ENCODE measurements around the gene OR14A2. TPM values are rescaled to one million over a fixed set of nuclear protein-coding genes. Genes with fewer than 3 reads are reported as not detected.
"Not testable (repeated sequence)": the region's sequence is repeated elsewhere in the genome, so short reads cannot be mapped to it uniquely, and the experiment has no call there.

The OR14A2 gene
- not detected in 2 replicates for total RNA-seq (2014; rRNA removed; shearing (Covaris generic))

DNA sequence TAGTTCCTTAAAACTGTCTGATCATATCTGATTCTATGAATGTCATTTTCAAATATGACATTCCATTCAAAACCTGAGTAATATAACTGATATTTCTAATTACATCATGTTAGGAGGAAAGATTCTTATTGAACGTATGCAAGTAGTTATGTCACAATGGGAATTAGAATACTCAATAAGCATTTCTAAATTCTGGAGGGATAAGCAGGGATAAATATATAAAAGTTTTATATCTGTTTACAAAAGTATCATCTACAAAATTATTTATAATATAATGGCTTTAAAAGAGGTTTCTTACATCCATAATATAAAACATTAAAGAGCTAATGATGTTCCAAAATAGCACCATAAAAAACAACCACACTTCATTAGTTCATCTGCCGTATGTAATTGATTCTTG is at the start of gene OR14A2:
TSS of gene OR14A2 (minus strand) at position 101 of the 400 bp plus-strand sequence.
- H3K27me3 ChIP-seq (replicated peaks) = no peaks in the 10 kb centered on the region
- DNase-seq (ENCODE audit: low read depth in 1 of 2, low spot score in 2 of 2) = no peak
- H3K9me3 ChIP-seq (replicated peaks) = peaks cover 13% of the 10 kb centered on the region; the same call in 1 of the 2 replicates
- H3K27ac ChIP-seq = peak within 1 kb of the TSS; percentile 71
- H3K36me3 ChIP-seq = no peaks in the 10 kb centered on the region
- H3K4me3 ChIP-seq = no peak within 1 kb of the TSS
- peaks cover 5% of the 10 kb centered on the region; the same call in 1 of the 2 replicates for H3K4me1 ChIP-seq (replicated peaks)

GRCh38 chr1:247797518-247797917 is 49.6 kb upstream of the OR14A2 start:
- Histone ChIP-seq H3K9me3 (replicated peaks) (peaks cover 7% of the 10 kb centered on the region), H3K27me3 (replicated peaks) (no peaks in the 10 kb centered on the region), H3K4me3 (no peak overlapping the region), H3K4me1 (replicated peaks) (no peaks in the 10 kb centered on the region), H3K36me3 (no peaks in the 10 kb centered on the region), H3K27ac (no peak overlapping the region)
- no peak for DNase-seq (ENCODE audit: low read depth in 1 of 2, low spot score in 2 of 2)

DNA sequence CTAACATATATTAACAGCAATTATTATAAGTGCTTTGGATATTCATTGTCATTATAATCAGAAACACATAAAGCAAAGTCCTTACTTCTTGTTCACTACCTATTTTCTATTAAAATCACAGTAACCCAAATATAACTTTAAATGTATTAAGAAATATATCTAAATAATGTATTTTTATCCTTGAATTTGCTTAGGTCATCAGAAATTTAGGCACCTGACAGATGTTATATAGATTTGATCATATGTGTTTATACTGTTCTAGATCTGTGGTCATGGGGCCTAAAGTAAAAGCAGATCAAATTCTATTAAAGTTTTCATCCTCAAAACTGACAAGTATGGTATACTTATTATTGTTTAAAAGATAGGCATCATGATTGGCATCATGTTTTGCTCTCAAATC is 21.7 kb upstream of the OR14A2 start:
- Histone ChIP-seq H3K27me3 (replicated peaks) (no peaks in the 10 kb centered on the region), H3K4me3 (no peak overlapping the region), H3K36me3 (no peaks in the 10 kb centered on the region), H3K9me3 (replicated peaks) (no peaks in the 10 kb centered on the region), H3K27ac (no peak overlapping the region), H3K4me1 (replicated peaks) (no peaks in the 10 kb centered on the region)
- no peak for DNase-seq (ENCODE audit: low read depth in 1 of 2, low spot score in 2 of 2)

- Histone ChIP-seq H3K27ac (no peak within 1 kb of the TSS), H3K36me3 (no peaks in the 10 kb centered on the region), H3K4me1 (replicated peaks) (no peaks in the 10 kb centered on the region), H3K4me3 (no peak within 1 kb of the TSS), H3K9me3 (replicated peaks) (no peaks in the 10 kb centered on the region), H3K27me3 (replicated peaks) (no peaks in the 10 kb centered on the region)
- DNase-seq (ENCODE audit: low read depth in 1 of 2, low spot score in 2 of 2) = no peak
These were observed 12.5 kb upstream of the OR14A2 start, which contains the start of gene OR1C1 for GRCh38 chr1:247760456-247760855. OR1C1 (minus strand) TSS chr1:247760556; CDS start chr1:247758406, 2,150 bp downstream.

GRCh38 chr1:247754311-247754710 is 6.4 kb upstream of the OR14A2 start:
- not testable (repeated sequence) for H3K27ac ChIP-seq; H3K9me3 ChIP-seq (replicated peaks); H3K4me3 ChIP-seq; DNase-seq (ENCODE audit: low read depth in 1 of 2, low spot score in 2 of 2); H3K4me1 ChIP-seq (replicated peaks); H3K27me3 ChIP-seq (replicated peaks); H3K36me3 ChIP-seq

DNA sequence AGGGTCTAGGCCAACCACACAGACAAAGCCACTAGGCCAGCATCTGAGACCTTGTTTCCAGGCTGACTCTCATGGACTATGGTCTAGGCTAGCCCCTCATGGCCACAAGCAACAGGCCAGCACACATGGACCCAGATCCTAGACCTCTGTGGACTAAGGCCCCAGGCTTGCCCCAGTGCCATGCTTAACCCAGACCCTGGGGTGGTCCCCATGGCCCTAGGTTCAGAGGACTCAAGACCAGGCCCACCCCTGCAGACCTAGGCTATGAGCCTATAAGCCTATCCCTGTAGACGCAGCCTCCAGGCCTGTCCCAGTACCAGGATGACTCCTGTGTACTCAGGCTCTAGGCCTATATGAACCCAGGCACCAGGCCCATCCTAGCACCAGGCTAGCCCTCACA is 1.9 kb upstream of the OR14A2 start:
- Histone ChIP-seq H3K27ac (no peak overlapping the region), H3K36me3 (no peaks in the 10 kb centered on the region), H3K27me3 (replicated peaks) (no peaks in the 10 kb centered on the region), H3K4me1 (replicated peaks) (peaks cover 5% of the 10 kb centered on the region; the same call in 1 of the 2 replicates), H3K4me3 (no peak overlapping the region), H3K9me3 (replicated peaks) (peaks cover 13% of the 10 kb centered on the region; the same call in 1 of the 2 replicates)
- DNase-seq (ENCODE audit: low read depth in 1 of 2, low spot score in 2 of 2) = no peak

DNA sequence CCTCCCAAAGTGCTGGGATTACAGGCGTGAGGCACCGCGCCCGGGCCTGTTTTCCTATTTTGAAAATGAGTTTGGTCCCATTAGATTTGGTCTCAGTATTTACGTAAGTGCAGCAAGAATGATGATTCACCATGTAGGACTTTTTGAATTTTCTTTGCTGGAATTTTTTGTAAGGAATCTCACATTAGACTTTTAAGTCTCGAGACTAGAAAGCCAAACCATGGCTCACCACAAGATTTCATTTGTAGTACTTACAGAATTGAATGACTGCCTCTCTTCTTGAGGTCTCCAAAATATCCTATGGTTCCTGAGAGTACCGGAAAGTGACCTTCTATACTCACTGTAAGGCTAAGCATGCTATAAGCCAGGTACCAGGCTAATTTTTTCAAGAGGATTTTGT is 325 bp downstream of the OR14A2 start:
- peak in 1 of 2 experiments; percentile 7 for DNase-seq (ENCODE audit: low read depth in 1 of 2, low spot score in 2 of 2)
- Histone ChIP-seq H3K9me3 (replicated peaks) (peaks cover 13% of the 10 kb centered on the region; the same call in 1 of the 2 replicates), H3K27ac (peak overlapping the region; percentile 71)

GRCh38 chr1:247746391-247746935 is 1.5 kb downstream of the OR14A2 start:
- DNase-seq (ENCODE audit: low read depth in 1 of 2, low spot score in 2 of 2) = peak in 1 of 2 experiments; percentile 7
- Histone ChIP-seq H3K36me3 (no peaks in the 10 kb centered on the region), H3K4me3 (no peak overlapping the region), H3K4me1 (replicated peaks) (peaks cover 10% of the 10 kb centered on the region), H3K27ac (peak overlapping the region; percentile 71), H3K9me3 (replicated peaks) (peaks cover 11% of the 10 kb centered on the region; the same call in 1 of the 2 replicates), H3K27me3 (replicated peaks) (no peaks in the 10 kb centered on the region)

More for the DNA sequence above, 325 bp downstream of the OR14A2 start:
- H3K36me3 ChIP-seq = no peaks in the 10 kb centered on the region
- H3K27me3 ChIP-seq (replicated peaks) = no peaks in the 10 kb centered on the region
- H3K4me1 ChIP-seq (replicated peaks) = peaks cover 5% of the 10 kb centered on the region; the same call in 1 of the 2 replicates
- no peak overlapping the region for H3K4me3 ChIP-seq

GRCh38 chr1:247742215-247742760 is 5.7 kb downstream of the OR14A2 start:
- H3K4me1 ChIP-seq (replicated peaks) = peaks cover 12% of the 10 kb centered on the region
- peak in 1 of 2 experiments; percentile 2 for DNase-seq (ENCODE audit: low read depth in 1 of 2, low spot score in 2 of 2)
- H3K36me3 ChIP-seq; H3K4me3 ChIP-seq; H3K27me3 ChIP-seq (replicated peaks): not testable (repeated sequence)
- 0 out of 2 replicates have a peak, but pooled peaks cover 12% of the 10 kb centered on the region for H3K9me3 ChIP-seq (replicated peaks)
- H3K27ac ChIP-seq = peak overlapping the region; percentile 87

GRCh38 chr1:247741756-247742155 is 6.2 kb downstream of the OR14A2 start:
- Histone ChIP-seq H3K27ac (peak overlapping the region; percentile 87), H3K4me1 (replicated peaks) (peaks cover 12% of the 10 kb centered on the region), H3K36me3 (no peaks in the 10 kb centered on the region), H3K27me3 (replicated peaks) (no peaks in the 10 kb centered on the region), H3K9me3 (replicated peaks) (0 out of 2 replicates have a peak, but pooled peaks cover 9% of the 10 kb centered on the region), H3K4me3 (no peak overlapping the region)
- no peak for DNase-seq (ENCODE audit: low read depth in 1 of 2, low spot score in 2 of 2)

DNA sequence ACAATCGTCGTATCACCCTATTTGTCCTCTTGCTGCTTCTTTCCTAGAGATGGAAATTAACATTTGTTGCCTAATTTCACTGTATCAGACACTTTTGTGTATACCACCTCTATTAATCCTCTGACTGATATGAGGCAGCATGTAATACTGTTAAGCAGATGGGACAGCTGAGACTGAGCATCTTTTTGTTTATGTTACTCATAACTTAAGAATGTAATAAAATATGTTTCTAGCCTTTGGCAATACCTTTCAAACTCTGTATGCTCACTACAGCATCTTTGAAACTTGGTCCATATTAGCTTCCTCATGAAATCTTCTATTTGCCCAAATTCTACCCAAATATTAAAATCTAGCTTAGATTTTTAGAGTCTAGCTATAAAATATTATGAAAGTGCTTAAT is 7.2 kb downstream of the OR14A2 start:
- Histone ChIP-seq H3K4me3 (no peak overlapping the region), H3K27ac (peak overlapping the region; percentile 87), H3K4me1 (replicated peaks) (peaks cover 7% of the 10 kb centered on the region), H3K27me3 (replicated peaks) (no peaks in the 10 kb centered on the region), H3K36me3 (no peaks in the 10 kb centered on the region), H3K9me3 (replicated peaks) (0 out of 2 replicates have a peak, but pooled peaks cover 7% of the 10 kb centered on the region)
- DNase-seq (ENCODE audit: low read depth in 1 of 2, low spot score in 2 of 2) = no peak

DNA sequence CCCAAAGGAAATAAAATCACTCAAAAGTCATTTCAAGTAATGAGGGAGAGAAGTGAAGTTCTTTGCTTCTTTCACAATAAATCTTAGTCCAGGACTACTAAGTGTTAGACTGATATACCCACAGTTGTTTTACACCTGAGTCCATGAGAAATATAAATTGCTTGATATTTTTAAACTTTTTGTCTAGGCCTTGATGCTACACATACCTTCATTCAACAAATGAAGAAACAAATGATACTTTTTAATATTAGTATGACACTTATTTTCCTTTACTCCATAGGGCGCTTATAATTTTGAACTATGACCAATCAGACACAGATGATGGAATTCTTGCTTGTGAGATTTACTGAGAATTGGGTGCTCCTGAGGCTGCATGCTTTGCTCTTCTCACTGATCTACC is 9.6 kb downstream of the OR14A2 start, which contains the start of gene OR14K1:
TSS of gene OR14K1 (plus strand) at position 301 of the 400 bp plus-strand sequence. CDS start at position 301, 0 bp downstream.
- Histone ChIP-seq H3K4me1 (replicated peaks) (peaks cover 7% of the 10 kb centered on the region), H3K36me3 (no peaks in the 10 kb centered on the region), H3K4me3 (no peak within 1 kb of the TSS), H3K27ac (no peak within 1 kb of the TSS), H3K9me3 (replicated peaks) (peaks cover 21% of the 10 kb centered on the region; the same call in 1 of the 2 replicates), H3K27me3 (replicated peaks) (no peaks in the 10 kb centered on the region)
- DNase-seq (ENCODE audit: low read depth in 1 of 2, low spot score in 2 of 2) = no peak

DNA sequence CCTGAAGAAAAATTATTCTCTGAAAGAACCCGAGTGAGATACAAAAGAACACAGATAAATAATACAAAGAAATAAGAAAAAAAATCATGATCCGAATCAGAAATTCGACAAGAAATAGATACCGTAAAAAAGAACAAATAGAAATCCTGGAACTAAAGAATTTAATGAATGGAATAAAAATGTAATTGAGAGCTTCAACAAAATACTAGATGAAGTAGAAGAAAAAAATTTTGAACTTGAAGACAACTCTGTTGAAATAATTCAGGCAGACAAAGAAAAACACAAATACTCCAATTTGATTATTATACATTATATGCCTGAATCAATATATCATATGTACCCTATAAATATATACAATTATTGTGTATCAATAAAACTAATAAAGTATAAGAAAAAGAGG is 26.7 kb downstream of the OR14A2 start:
- no peak overlapping the region for H3K27ac ChIP-seq
- H3K9me3 ChIP-seq (replicated peaks) = peaks cover 2% of the 10 kb centered on the region
- H3K36me3 ChIP-seq = no peaks in the 10 kb centered on the region
- no peak overlapping the region for H3K4me3 ChIP-seq
- H3K27me3 ChIP-seq (replicated peaks) = no peaks in the 10 kb centered on the region
- H3K4me1 ChIP-seq (replicated peaks) = no peaks in the 10 kb centered on the region
- no peak for DNase-seq (ENCODE audit: low read depth in 1 of 2, low spot score in 2 of 2)

DNA sequence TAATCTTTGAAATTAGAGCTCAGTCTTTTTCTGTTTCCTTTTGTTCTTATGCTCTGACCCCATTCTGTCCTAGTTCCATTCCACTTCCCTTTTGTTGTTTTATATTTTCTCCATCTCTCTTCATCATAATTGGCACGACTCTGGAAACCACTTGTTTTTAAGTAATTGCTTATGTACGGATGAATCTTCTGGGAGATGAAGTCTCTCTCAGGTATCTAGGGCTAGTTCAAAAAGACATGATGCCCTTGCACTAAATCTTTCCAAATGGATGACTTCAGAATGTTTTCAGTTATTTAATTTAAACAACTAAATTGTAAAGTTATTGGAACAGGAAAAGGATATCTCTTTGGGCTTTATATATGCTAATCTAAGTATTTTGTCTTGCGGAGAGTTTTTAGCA is 31.4 kb downstream of the OR14A2 start, which contains the start of gene OR6F1:
TSS of gene OR6F1 (minus strand) at position 101 of the 400 bp plus-strand sequence. CDS start 3,891 bp downstream, outside the sequence.
- no peak for DNase-seq (ENCODE audit: low read depth in 1 of 2, low spot score in 2 of 2)
- no peak within 1 kb of the TSS for H3K4me3 ChIP-seq
- peaks cover 11% of the 10 kb centered on the region for H3K9me3 ChIP-seq (replicated peaks)
- H3K27me3 ChIP-seq (replicated peaks) = no peaks in the 10 kb centered on the region
- no peaks in the 10 kb centered on the region for H3K36me3 ChIP-seq
- H3K27ac ChIP-seq = no peak within 1 kb of the TSS
- no peaks in the 10 kb centered on the region for H3K4me1 ChIP-seq (replicated peaks)
